Neural progenitor cell (in vitro differentiated cells): ENCODE measurements around the gene DLGAP4. TPM values are rescaled to one million over a fixed set of nuclear protein-coding genes. Genes with fewer than 3 reads are reported as not detected.
A peak's percentile ranks its signal among the peaks of the same experiment; 100 is the strongest.

Experiments
- DNase-seq: peaks from one replicate; pipeline ENCODE4 v3.0.0-alpha.2; 2016; ENCODE audit warnings: low spot score
- H2AFZ ChIP-seq: fragments of 200-600 bp; sonication (generic); replicated peaks from 2 replicates; pipeline ENCODE4 v1.6.1; 2016; ENCODE audit warnings: antibody characterized with exemption
- H3F3A ChIP-seq: fragments of 200-600 bp; sonication (generic); 2 replicates; pipeline ENCODE4 v1.6.1; 2016; ENCODE audit warnings: antibody characterized with exemption, low read depth
- H3K27ac ChIP-seq: fragments of 200-600 bp; sonication (generic); 2 replicates; pipeline ENCODE4 v1.5.1; 2016; ENCODE audit warnings: mild to moderate bottlenecking
- H3K27me3 ChIP-seq: fragments of 200-600 bp; sonication (generic); 2 replicates; pipeline ENCODE4 v1.6.1; 2016; ENCODE audit warnings: mild to moderate bottlenecking, moderate library complexity
- H3K36me3 ChIP-seq: fragments of 200-600 bp; sonication (generic); 2 replicates; pipeline ENCODE4 v1.5.1; 2016
- H3K4me1 ChIP-seq: fragments of 200-600 bp; sonication (generic); 2 replicates; pipeline ENCODE4 v1.6.1; 2016; ENCODE audit warnings: mixed run types
- H3K4me2 ChIP-seq: fragments of 200-600 bp; sonication (generic); 2 replicates; pipeline ENCODE4 v1.6.1; 2016
- H3K4me3 ChIP-seq: fragments of 200-600 bp; sonication (generic); 2 replicates; pipeline ENCODE4 v1.5.1; 2016
- H3K79me2 ChIP-seq: fragments of 200-600 bp; sonication (generic); 2 replicates; pipeline ENCODE4 v1.6.1; 2016; ENCODE audit warnings: low read depth
- H3K9ac ChIP-seq: fragments of 200-600 bp; sonication (generic); 2 replicates; pipeline ENCODE4 v1.6.1; 2016
- H3K9me3 ChIP-seq: fragments of 200-600 bp; sonication (generic); 2 replicates; pipeline ENCODE4 v1.5.1; 2016; ENCODE audit warnings: low read depth
- H4K20me1 ChIP-seq: fragments of 200-600 bp; sonication (generic); 2 replicates; pipeline ENCODE4 v1.6.1; 2016; ENCODE audit warnings: low read depth
- H3K27ac Mint-ChIP-seq: 3 replicates; pipeline ENCODE4 v1.8.0; 2021; ENCODE audit warnings: mixed read lengths
- H3K27me3 Mint-ChIP-seq: 2 replicates; pipeline ENCODE4 v1.8.0; 2022; ENCODE audit warnings: low read depth, mild to moderate bottlenecking, inconsistent platforms, moderate library complexity, mixed read lengths; ENCODE audit not compliant: insufficient read depth
- H3K36me3 Mint-ChIP-seq: 3 replicates; pipeline ENCODE4 v1.8.0; 2021; ENCODE audit warnings: mixed read lengths
- H3K4me1 Mint-ChIP-seq: 3 replicates; pipeline ENCODE4 v1.8.0; 2021; ENCODE audit warnings: mixed read lengths
- H3K4me3 Mint-ChIP-seq: 3 replicates; pipeline ENCODE4 v1.8.0; 2021; ENCODE audit warnings: mild to moderate bottlenecking, moderate library complexity, mixed read lengths
- H3K9me3 Mint-ChIP-seq: 3 replicates; pipeline ENCODE4 v1.8.0; 2020; ENCODE audit warnings: mixed read lengths
- CTCF ChIP-seq: fragments of 200-600 bp; sonication (generic); IDR thresholded peaks from 2 replicates; pipeline ENCODE4 v1.5.1; 2017; ENCODE audit warnings: antibody characterized with exemption, mild to moderate bottlenecking
- EZH2 ChIP-seq: fragments of 200-600 bp; sonication (generic); IDR thresholded peaks from 2 replicates; pipeline ENCODE4 v1.6.1; 2017; ENCODE audit warnings: antibody characterized with exemption, mild to moderate bottlenecking, moderate library complexity
- EZH2phosphoT487 ChIP-seq: fragments of 200-600 bp; sonication (generic); IDR thresholded peaks from 2 replicates; pipeline ENCODE4 v1.6.1; 2017; ENCODE audit warnings: antibody characterized with exemption
- total RNA-seq: library from RNA; depleted of rRNA; stranded (reverse); fragments of >200 nt; gene quantifications from 2 replicates; pipeline ENCODE4 v1.2.3, GENCODE V29; 2015; ENCODE audit warnings: low replicate concordance

Gene DLGAP4
- total RNA-seq, 1 donor from 2014 or later, result 21.7 TPM

- Histone ChIP-seq H3K36me3 (no peaks in the 10 kb centered on the region), H3K9ac (no peak overlapping the region), H3K27ac (no peak overlapping the region), H2AFZ (no peak overlapping the region), H3K9me3 (no peaks in the 10 kb centered on the region), H3K27me3 (no peaks in the 10 kb centered on the region), H3K4me2 (no peak overlapping the region), H4K20me1 (no peaks in the 10 kb centered on the region), H3K79me2 (no peaks in the 10 kb centered on the region), H3K4me1 (peaks cover 5% of the 10 kb centered on the region), H3K4me3 (no peak overlapping the region), H3F3A (no peaks in the 10 kb centered on the region)
- no peak overlapping the region for H3K27ac Mint-ChIP-seq
- no peaks in the 10 kb centered on the region for H3K36me3 Mint-ChIP-seq
- no peak for DNase-seq
- H3K4me3 Mint-ChIP-seq, result peak overlapping the region; percentile 33
- peaks cover 6% of the 10 kb centered on the region for H3K4me1 Mint-ChIP-seq
- no peaks in the 10 kb centered on the region for H3K9me3 Mint-ChIP-seq
- TF ChIP-seq EZH2phosphoT487 (no peak), CTCF (no peak), EZH2 (no peak)
- H3K27me3 Mint-ChIP-seq, result peaks cover 10% of the 10 kb centered on the region
Observed at GRCh38 chr20:36405255-36405654, 99.1 kb downstream of the DLGAP4 start.

GRCh38 chr20:36407199-36407733 lies 101.1 kb downstream of the DLGAP4 start:
- no peak for TF ChIP-seq EZH2
- no peak for TF ChIP-seq EZH2phosphoT487
- TF ChIP-seq CTCF, result no peak
- Histone ChIP-seq H3K4me1 (peaks cover 5% of the 10 kb centered on the region), H3F3A (no peaks in the 10 kb centered on the region), H3K9ac (no peak overlapping the region), H3K9me3 (no peaks in the 10 kb centered on the region), H3K4me2 (no peak overlapping the region), H3K27me3 (no peaks in the 10 kb centered on the region), H2AFZ (no peak overlapping the region), H3K4me3 (no peak overlapping the region), H3K27ac (no peak overlapping the region), H4K20me1 (no peaks in the 10 kb centered on the region), H3K79me2 (no peaks in the 10 kb centered on the region), H3K36me3 (no peaks in the 10 kb centered on the region)
- DNase-seq, result no peak
- Mint-ChIP-seq H3K9me3 (no peaks in the 10 kb centered on the region), H3K27ac (no peak overlapping the region), H3K4me1 (peaks cover 6% of the 10 kb centered on the region), H3K4me3 (no peak overlapping the region), H3K27me3 (peaks cover 6% of the 10 kb centered on the region), H3K36me3 (no peaks in the 10 kb centered on the region)

- Histone ChIP-seq H3K4me1 (peaks cover 5% of the 10 kb centered on the region), H3K9me3 (no peaks in the 10 kb centered on the region), H3K27me3 (no peaks in the 10 kb centered on the region), H3K4me2 (no peak overlapping the region), H3K27ac (no peak overlapping the region), H4K20me1 (no peaks in the 10 kb centered on the region), H3F3A (no peaks in the 10 kb centered on the region), H2AFZ (no peak overlapping the region), H3K36me3 (no peaks in the 10 kb centered on the region), H3K79me2 (no peaks in the 10 kb centered on the region), H3K4me3 (no peak overlapping the region), H3K9ac (no peak overlapping the region)
- Mint-ChIP-seq H3K27me3 (peaks cover 6% of the 10 kb centered on the region), H3K36me3 (no peaks in the 10 kb centered on the region), H3K27ac (no peak overlapping the region), H3K4me3 (no peak overlapping the region), H3K9me3 (no peaks in the 10 kb centered on the region), H3K4me1 (peaks cover 6% of the 10 kb centered on the region)
- peak; percentile 49 for DNase-seq
- TF ChIP-seq EZH2phosphoT487, result no peak
- TF ChIP-seq CTCF, result no peak
Observed at GRCh38 chr20:36408219-36408618, 102.1 kb downstream of the DLGAP4 start.
